ENCODE results near the gene SCN2B.

Gene SCN2B

GRCh38 chr11:118175993-118176777, at the start of gene SCN2B:
SCN2B (minus strand) TSS chr11:118176639; CDS start chr11:118176431, 208 bp downstream.
- no peak for DNase-seq (ENCODE audit: low read depth in 2 of 2)

- no peak for DNase-seq (ENCODE audit: low read depth in 2 of 2)
Observed at GRCh38 chr11:118224511-118225188, 48.2 kb upstream of the SCN2B start, which contains the start of gene JAML. JAML (minus strand) TSS chr11:118225011; CDS start chr11:118214866, 10,145 bp downstream.

- no peak for DNase-seq (ENCODE audit: low read depth in 2 of 2)
Observed at GRCh38 chr11:118223992-118224391, 47.6 kb upstream of the SCN2B start.

- DNase-seq (ENCODE audit: low read depth in 2 of 2), result no peak
Observed at GRCh38 chr11:118223570-118223969, 47.1 kb upstream of the SCN2B start.

- DNase-seq (ENCODE audit: low read depth in 2 of 2), result no peak
Observed at GRCh38 chr11:118222437-118222836, 46.0 kb upstream of the SCN2B start.

GRCh38 chr11:118221419-118221818, 45.0 kb upstream of the SCN2B start:
- DNase-seq (ENCODE audit: low read depth in 2 of 2), result no peak

GRCh38 chr11:118219732-118220131, 43.3 kb upstream of the SCN2B start:
- DNase-seq (ENCODE audit: low read depth in 2 of 2), result no peak

- no peak for DNase-seq (ENCODE audit: low read depth in 2 of 2)
Observed at GRCh38 chr11:118219244-118219643, 42.8 kb upstream of the SCN2B start.

GRCh38 chr11:118217575-118217974, 41.1 kb upstream of the SCN2B start:
- no peak for DNase-seq (ENCODE audit: low read depth in 2 of 2)

GRCh38 chr11:118216621-118217481, 40.4 kb upstream of the SCN2B start:
- DNase-seq (ENCODE audit: low read depth in 2 of 2), result no peak

- no peak for DNase-seq (ENCODE audit: low read depth in 2 of 2)
Observed at GRCh38 chr11:118215765-118216164, 39.3 kb upstream of the SCN2B start.

- no peak for DNase-seq (ENCODE audit: low read depth in 2 of 2)
Observed at GRCh38 chr11:118215262-118215661, 38.8 kb upstream of the SCN2B start.

- DNase-seq (ENCODE audit: low read depth in 2 of 2), result no peak
Observed at GRCh38 chr11:118214210-118214914, 37.9 kb upstream of the SCN2B start.

GRCh38 chr11:118213781-118214180, 37.3 kb upstream of the SCN2B start:
- DNase-seq (ENCODE audit: low read depth in 2 of 2), result no peak

- no peak for DNase-seq (ENCODE audit: low read depth in 2 of 2)
Observed at GRCh38 chr11:118213201-118213600, 36.8 kb upstream of the SCN2B start.

- no peak for DNase-seq (ENCODE audit: low read depth in 2 of 2)
Observed at GRCh38 chr11:118212781-118213191, 36.3 kb upstream of the SCN2B start.

GRCh38 chr11:118212131-118212725, 35.8 kb upstream of the SCN2B start:
- DNase-seq (ENCODE audit: low read depth in 2 of 2), result no peak

GRCh38 chr11:118211006-118211405, 34.6 kb upstream of the SCN2B start:
- DNase-seq (ENCODE audit: low read depth in 2 of 2), result no peak

- DNase-seq (ENCODE audit: low read depth in 2 of 2), result no peak
Observed at GRCh38 chr11:118210323-118210722, 33.9 kb upstream of the SCN2B start.

GRCh38 chr11:118209033-118209432, 32.6 kb upstream of the SCN2B start:
- DNase-seq (ENCODE audit: low read depth in 2 of 2), result no peak

GRCh38 chr11:118207079-118207478, 30.6 kb upstream of the SCN2B start:
- no peak for DNase-seq (ENCODE audit: low read depth in 2 of 2)

All from fibroblast of skin of left biceps (primary cell).